Vagina (tissue), 2 donors: ENCODE measurements around the gene SF3B6. TPM values are rescaled to one million over a fixed set of nuclear protein-coding genes. Genes with fewer than 3 reads are reported as not detected.
A peak's percentile ranks its signal among the peaks of the same experiment; 100 is the strongest.

Experiments
- DNase-seq, 2 donors: peaks; one replicate each; pipeline ENCODE4 v3.0.0-alpha.2; 2017; ENCODE audit errors: extremely low spot score in 2 of 2
- H3K27ac ChIP-seq: fragments of 200-600 bp; sonication (generic); one replicate; pipeline ENCODE4 v1.5.1; 2019
- H3K27me3 ChIP-seq: fragments of 200-600 bp; sonication (generic); one replicate; pipeline ENCODE4 v1.5.1; 2019
- H3K36me3 ChIP-seq, 2 donors: fragments of 200-600 bp; sonication (generic); one replicate each; pipeline ENCODE4 v1.5.1; 2017 to 2019
- H3K4me1 ChIP-seq: fragments of 200-600 bp; sonication (generic); one replicate; pipeline ENCODE4 v1.5.1; 2019
- H3K4me3 ChIP-seq, 2 donors: fragments of 200-600 bp; sonication (generic); 1 replicate in 1 of 2; 2 replicates in 1 of 2; pipeline ENCODE4 v1.5.1; 2016 to 2019
- H3K9me3 ChIP-seq: fragments of 200-600 bp; sonication (generic); one replicate; pipeline ENCODE4 v1.5.1; 2019
- POLR2A ChIP-seq, 2 donors: fragments of 450-650 bp; IDR thresholded peaks; one replicate each; pipeline ENCODE4 v1.6.1; 2017; ENCODE audit warnings: antibody characterized with exemption in 2 of 2, mild to moderate bottlenecking in 2 of 2, moderate library complexity in 2 of 2
- POLR2AphosphoS5 ChIP-seq, 2 donors: sonication (generic); formaldehyde crosslinking; IDR thresholded peaks; one replicate each; pipeline ENCODE4 v1.9.0; 2017; ENCODE audit warnings: antibody characterized with exemption in 2 of 2, mild to moderate bottlenecking in 2 of 2, low read depth in 1 of 2; ENCODE audit not compliant: insufficient read depth in 1 of 2
- intact Hi-C: fragments of 100-400 bp; cut with DNase I; formaldehyde crosslinking; loops from one replicate; pipeline ENCODE4 v1.15.1; 2023
- total RNA-seq: library from RNA; depleted of rRNA; stranded (reverse); fragments of >200 nt; gene quantifications from one replicate; pipeline ENCODE4 v1.2.3, GENCODE V29; 2016
- TF ChIP-seq, protein P1 (sequence below), 3 experiments: fragments of 450-650 bp in 2 of 3; fragments of 200-600 bp in 1 of 3; sonication (generic) in 1 of 3; IDR thresholded peaks; one replicate each; pipeline ENCODE4 v1.5.1; 2017 to 2019; ENCODE audit warnings: antibody characterized with exemption in 3 of 3, mild to moderate bottlenecking in 2 of 3, moderate library complexity in 2 of 3

The SF3B6 gene
- total RNA-seq, 1 donor from 2014 or later, result 82.3 TPM

DNA sequence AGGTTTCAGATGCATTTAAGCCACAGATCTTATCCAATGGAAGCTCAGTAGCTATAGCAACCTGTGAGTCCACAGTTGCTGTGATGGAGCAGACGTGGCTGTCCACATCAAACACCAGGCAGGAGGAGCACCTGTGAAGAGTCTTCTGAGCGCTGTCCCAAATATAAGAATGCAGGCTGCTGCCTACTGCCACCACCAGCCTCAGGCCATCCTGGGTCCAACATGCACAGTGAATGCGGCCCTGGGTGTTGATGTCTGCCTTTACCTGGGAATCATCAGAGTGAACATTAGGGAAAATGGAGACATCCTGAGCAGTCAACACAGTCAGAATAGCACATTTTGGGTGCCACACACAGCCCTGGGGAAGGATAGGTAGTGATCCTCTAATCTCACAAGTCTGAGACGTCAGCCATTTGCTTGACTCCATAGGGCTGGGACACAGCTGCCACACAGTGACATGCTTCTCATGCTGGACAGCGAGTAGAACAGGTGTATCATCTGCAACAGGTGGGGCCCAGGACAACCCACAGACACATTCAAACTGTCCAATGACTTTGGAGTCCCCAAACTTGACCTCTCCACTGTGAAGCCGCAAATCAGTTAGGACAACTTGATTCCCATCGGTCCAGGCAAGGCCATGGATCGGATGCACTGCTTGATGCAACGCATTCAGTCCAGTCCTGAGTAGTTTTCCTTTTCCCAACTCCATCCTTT lies 37.2 kb downstream of the SF3B6 start:
- Histone ChIP-seq H3K4me1 (peaks cover 11% of the 10 kb centered on the region), H3K36me3 (peaks cover 0 to 9% of the 10 kb centered on the region in 2 donors), H3K27me3 (no peaks in the 10 kb centered on the region), H3K27ac (no peak overlapping the region), H3K4me3 (no peak overlapping the region), H3K9me3 (no peaks in the 10 kb centered on the region)
- DNase-seq, result no peak
- intact Hi-C loops, result no loop called here
- TF ChIP-seq POLR2A (IDR thresholded peaks at IDR 0.05), result no peak
- TF ChIP-seq, protein P1, sequence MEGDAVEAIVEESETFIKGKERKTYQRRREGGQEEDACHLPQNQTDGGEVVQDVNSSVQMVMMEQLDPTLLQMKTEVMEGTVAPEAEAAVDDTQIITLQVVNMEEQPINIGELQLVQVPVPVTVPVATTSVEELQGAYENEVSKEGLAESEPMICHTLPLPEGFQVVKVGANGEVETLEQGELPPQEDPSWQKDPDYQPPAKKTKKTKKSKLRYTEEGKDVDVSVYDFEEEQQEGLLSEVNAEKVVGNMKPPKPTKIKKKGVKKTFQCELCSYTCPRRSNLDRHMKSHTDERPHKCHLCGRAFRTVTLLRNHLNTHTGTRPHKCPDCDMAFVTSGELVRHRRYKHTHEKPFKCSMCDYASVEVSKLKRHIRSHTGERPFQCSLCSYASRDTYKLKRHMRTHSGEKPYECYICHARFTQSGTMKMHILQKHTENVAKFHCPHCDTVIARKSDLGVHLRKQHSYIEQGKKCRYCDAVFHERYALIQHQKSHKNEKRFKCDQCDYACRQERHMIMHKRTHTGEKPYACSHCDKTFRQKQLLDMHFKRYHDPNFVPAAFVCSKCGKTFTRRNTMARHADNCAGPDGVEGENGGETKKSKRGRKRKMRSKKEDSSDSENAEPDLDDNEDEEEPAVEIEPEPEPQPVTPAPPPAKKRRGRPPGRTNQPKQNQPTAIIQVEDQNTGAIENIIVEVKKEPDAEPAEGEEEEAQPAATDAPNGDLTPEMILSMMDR (IDR thresholded peaks at IDR 0.05), result no peak
- TF ChIP-seq POLR2AphosphoS5 (IDR thresholded peaks at IDR 0.05; ENCODE audit: insufficient read depth in 1 of 2, low read depth in 1 of 2), result no peak

DNA sequence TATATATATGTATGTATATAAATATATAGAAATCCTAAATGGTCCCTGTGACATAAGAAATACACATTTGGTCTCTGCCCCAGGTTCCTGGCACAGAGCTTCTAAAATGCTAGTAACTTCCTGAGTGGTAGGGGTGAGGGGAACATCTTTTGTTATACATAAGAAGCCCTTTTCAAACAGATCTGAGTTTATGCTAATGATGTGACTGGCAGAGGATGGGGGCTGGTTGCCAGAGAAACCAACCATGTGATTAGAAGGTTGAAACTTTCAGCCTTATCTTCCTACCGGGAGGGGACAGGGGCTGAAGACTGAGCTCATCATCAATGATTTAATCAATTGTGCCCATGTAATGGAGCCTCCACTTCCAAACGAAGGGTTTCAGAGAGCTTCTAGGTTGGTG lies 49.9 kb downstream of the SF3B6 start:
- Histone ChIP-seq H3K9me3 (no peaks in the 10 kb centered on the region), H3K36me3 (peaks cover 0 to 42% of the 10 kb centered on the region in 2 donors), H3K4me3 (no peak overlapping the region), H3K27ac (no peak overlapping the region), H3K27me3 (no peaks in the 10 kb centered on the region), H3K4me1 (no peaks in the 10 kb centered on the region)
- TF ChIP-seq POLR2A (IDR thresholded peaks at IDR 0.05) (no peak), POLR2AphosphoS5 (IDR thresholded peaks at IDR 0.05; ENCODE audit: insufficient read depth in 1 of 2, low read depth in 1 of 2) (no peak)
- TF ChIP-seq, protein P1 (IDR thresholded peaks at IDR 0.05), result no peak
- intact Hi-C loops, result no loop called here
- DNase-seq, result no peak

DNA sequence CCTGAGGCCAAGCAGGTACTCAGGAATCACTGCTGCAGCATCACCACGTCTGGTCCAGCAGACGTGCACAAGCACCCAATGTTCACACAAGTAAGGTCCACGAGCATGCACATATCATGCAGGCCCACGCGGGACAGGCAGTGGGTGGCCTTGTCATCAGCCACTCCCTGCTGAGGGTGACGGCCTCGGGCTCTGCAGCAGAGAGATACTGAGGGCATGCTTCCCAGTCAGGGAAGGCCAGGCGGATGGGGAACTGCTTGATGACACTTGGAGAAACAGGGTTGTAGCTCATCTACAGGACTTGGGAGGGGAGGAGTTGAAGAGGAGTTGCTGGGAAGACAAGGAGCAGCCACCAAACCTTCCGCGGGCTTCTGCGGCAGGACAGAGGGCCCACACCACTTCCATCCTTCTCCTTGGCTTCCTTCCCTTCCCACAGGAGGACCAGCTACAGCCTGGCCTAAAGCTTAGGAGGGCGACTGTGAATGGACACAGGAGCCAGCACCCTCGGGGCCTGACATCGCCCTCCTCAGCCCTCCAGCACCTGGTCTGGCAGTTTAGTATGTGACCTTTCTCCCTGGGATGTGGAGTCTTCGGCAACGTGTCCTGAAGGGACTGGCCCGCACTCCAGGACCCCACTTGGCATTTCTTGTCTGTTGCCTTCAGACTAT lies 51.0 kb downstream of the SF3B6 start:
- H3K27me3 ChIP-seq, result no peaks in the 10 kb centered on the region
- no peak overlapping the region for H3K4me3 ChIP-seq
- DNase-seq, result no peak
- TF ChIP-seq POLR2AphosphoS5 (IDR thresholded peaks at IDR 0.05; ENCODE audit: insufficient read depth in 1 of 2, low read depth in 1 of 2), result no peak
- TF ChIP-seq, protein P1 (IDR thresholded peaks at IDR 0.05), result no peak
- no peak for TF ChIP-seq POLR2A (IDR thresholded peaks at IDR 0.05)
- H3K36me3 ChIP-seq, result peaks cover 0 to 32% of the 10 kb centered on the region in 2 donors
- no peaks in the 10 kb centered on the region for H3K4me1 ChIP-seq
- intact Hi-C loops, result no loop called here
- H3K27ac ChIP-seq, result no peak overlapping the region
- no peaks in the 10 kb centered on the region for H3K9me3 ChIP-seq

DNA sequence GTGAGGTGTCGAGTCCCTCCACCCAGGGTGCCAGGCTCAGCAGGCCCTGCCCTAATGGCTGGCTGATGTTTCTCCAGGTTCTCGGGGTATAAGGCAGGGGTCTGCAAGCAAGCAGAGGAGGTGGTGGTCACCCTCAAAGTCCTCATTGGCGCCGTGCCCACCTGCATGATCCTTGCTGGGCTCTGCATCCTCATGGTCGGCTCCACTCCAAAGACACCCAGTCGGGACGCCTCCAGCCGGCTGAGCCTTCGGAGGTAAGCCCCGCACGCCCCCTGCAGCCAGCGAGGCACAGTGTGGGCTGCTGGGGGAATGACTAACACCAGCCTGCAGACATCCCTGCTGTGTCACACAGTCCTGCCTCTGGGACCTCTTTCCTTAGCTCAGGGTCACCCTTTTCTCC lies 52.1 kb downstream of the SF3B6 start:
- no peak overlapping the region for H3K4me3 ChIP-seq
- H3K4me1 ChIP-seq, result no peaks in the 10 kb centered on the region
- H3K27ac ChIP-seq, result no peak overlapping the region
- no peaks in the 10 kb centered on the region for H3K27me3 ChIP-seq
- H3K36me3 ChIP-seq, result peaks cover 0 to 21% of the 10 kb centered on the region in 2 donors
- H3K9me3 ChIP-seq, result no peaks in the 10 kb centered on the region
- TF ChIP-seq, protein P1 (IDR thresholded peaks at IDR 0.05), result no peak
- no peak for TF ChIP-seq POLR2AphosphoS5 (IDR thresholded peaks at IDR 0.05; ENCODE audit: insufficient read depth in 1 of 2, low read depth in 1 of 2)
- TF ChIP-seq POLR2A (IDR thresholded peaks at IDR 0.05), result no peak
- intact Hi-C loops, result no loop called here
- DNase-seq, result peak in 1 of 2 donors; percentile 77
